Measurements from ENCODE around the gene EML6.

- TF ChIP-seq CTCF (conservative IDR thresholded peaks at IDR 0.05; ENCODE audit: low read length), result no peak
- TF ChIP-seq EZH2phosphoT487 (IDR thresholded peaks at IDR 0.05; ENCODE audit: borderline replicate concordance), result no peak
Observed at GRCh38 chr2:54862229-54862628, 138.8 kb downstream of the EML6 start.
